SK-N-SH treated with all-trans-retinoic acid at 6 μM for 48 hours (cell line): ENCODE results near the gene ADRA2B.

Experiments
- ATAC-seq: fragments of 200-7000 bp; cut with Tn5 transposase; 3 replicates; pipeline ENCODE4 v1.9.1; 2020; ENCODE audit warnings: mild to moderate bottlenecking, moderate library complexity
- ARNTL ChIP-seq: fragments of 450-650 bp; formaldehyde crosslinking; IDR thresholded peaks from 2 replicates; pipeline ENCODE4 v1.5.0; 2020; ENCODE audit warnings: low read depth, mild to moderate bottlenecking, moderate library complexity, borderline replicate concordance
- BACH2 ChIP-seq: fragments of 250-450 bp; sonication (Bioruptor Pico); IDR thresholded peaks from 2 replicates; pipeline ENCODE4 v1.9.0; 2021; ENCODE audit warnings: mild to moderate bottlenecking, borderline replicate concordance
- CSDC2 ChIP-seq: fragments of 250-450 bp; sonication (Bioruptor Pico); IDR thresholded peaks from 2 replicates; pipeline ENCODE4 v1.5.0; 2020; ENCODE audit warnings: mild to moderate bottlenecking, moderate library complexity
- ESRRG ChIP-seq: fragments of 250-450 bp; sonication (Bioruptor Pico); IDR thresholded peaks from 2 replicates; pipeline ENCODE4 v1.6.1; 2021; ENCODE audit warnings: mild to moderate bottlenecking
- GLIS3 ChIP-seq: fragments of 250-450 bp; sonication (Bioruptor Pico); IDR thresholded peaks from 2 replicates; pipeline ENCODE4 v1.5.0; 2020; ENCODE audit warnings: mild to moderate bottlenecking, moderate library complexity
- ISL1 ChIP-seq: fragments of 250-450 bp; sonication (Bioruptor Pico); IDR thresholded peaks from 2 replicates; pipeline ENCODE4 v2.1.2; 2022; ENCODE audit warnings: mild to moderate bottlenecking, moderate library complexity
- OSR1 ChIP-seq: fragments of 250-450 bp; sonication (Bioruptor Pico); IDR thresholded peaks from 2 replicates; pipeline ENCODE4 v1.8.0; 2022; ENCODE audit warnings: moderate library complexity, mild to moderate bottlenecking, inconsistent platforms
- SNAI2 ChIP-seq: fragments of 250-450 bp; sonication (Bioruptor Pico); IDR thresholded peaks from 2 replicates; pipeline ENCODE4 v1.5.0; 2020; ENCODE audit warnings: mild to moderate bottlenecking, moderate library complexity
- TCF4 ChIP-seq: fragments of 250-450 bp; sonication (Bioruptor Pico); IDR thresholded peaks from 2 replicates; pipeline ENCODE4 v1.8.0; 2021; ENCODE audit warnings: mild to moderate bottlenecking, moderate library complexity, borderline replicate concordance
- TOX ChIP-seq: fragments of 250-450 bp; sonication (Bioruptor Pico); IDR thresholded peaks from 2 replicates; pipeline ENCODE4 v1.8.0; 2021; ENCODE audit warnings: mild to moderate bottlenecking, moderate library complexity, borderline replicate concordance
- ZC3H10 ChIP-seq: fragments of 250-450 bp; sonication (Bioruptor Pico); IDR thresholded peaks from 2 replicates; pipeline ENCODE4 v1.5.1; 2021; ENCODE audit warnings: mild to moderate bottlenecking, moderate library complexity
- ZFP3 ChIP-seq: fragments of 250-450 bp; sonication (Bioruptor Pico); IDR thresholded peaks from 2 replicates; pipeline ENCODE4 v1.5.0; 2020; ENCODE audit warnings: mild to moderate bottlenecking, moderate library complexity
- ZNF70 ChIP-seq: fragments of 450-650 bp; formaldehyde crosslinking; IDR thresholded peaks from 2 replicates; pipeline ENCODE4 v1.5.0; 2020; ENCODE audit warnings: mild to moderate bottlenecking, moderate library complexity
- ZNF8 ChIP-seq: fragments of 450-650 bp; formaldehyde crosslinking; IDR thresholded peaks from 2 replicates; pipeline ENCODE4 v1.5.0; 2020; ENCODE audit warnings: mild to moderate bottlenecking, moderate library complexity
- TF ChIP-seq, protein P1 (sequence below): fragments of 250-450 bp; sonication (Bioruptor Pico); IDR thresholded peaks from 2 replicates; pipeline ENCODE4 v1.5.1; 2020; ENCODE audit warnings: low read depth, mild to moderate bottlenecking, moderate library complexity
- TF ChIP-seq, protein P2 (sequence below): fragments of 250-450 bp; sonication (Bioruptor Pico); IDR thresholded peaks from 2 replicates; pipeline ENCODE4 v1.8.0; 2020; ENCODE audit warnings: mild to moderate bottlenecking, moderate library complexity, borderline replicate concordance
- TF ChIP-seq, protein P3 (sequence below): fragments of 250-450 bp; sonication (Bioruptor Pico); IDR thresholded peaks from 2 replicates; pipeline ENCODE4 v1.5.0; 2020; ENCODE audit warnings: mild to moderate bottlenecking, moderate library complexity
- TF ChIP-seq, protein P4 (sequence below): fragments of 250-450 bp; sonication (Bioruptor Pico); IDR thresholded peaks from 2 replicates; pipeline ENCODE4 v1.8.0; 2021; ENCODE audit warnings: low read depth, mild to moderate bottlenecking, moderate library complexity, borderline replicate concordance

The ADRA2B gene

DNA sequence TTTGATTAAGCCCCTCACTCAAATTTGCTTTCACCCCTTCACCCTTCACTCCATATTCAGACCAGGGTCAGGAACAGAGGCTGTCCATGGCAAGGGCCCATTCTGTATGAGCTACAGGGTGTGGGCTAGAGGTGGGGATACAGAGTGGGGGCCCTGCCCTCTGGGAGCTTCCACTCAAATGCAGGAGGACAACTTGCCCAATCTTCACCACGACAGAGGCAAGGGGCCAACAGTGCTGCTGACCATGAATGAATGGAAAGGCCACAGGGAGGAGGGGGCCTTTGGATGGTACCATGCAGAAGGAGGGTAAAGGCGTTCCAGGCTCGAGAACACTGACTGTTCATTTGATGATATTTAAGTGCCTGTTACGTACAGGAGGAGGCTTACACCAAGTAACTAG, 22.8 kb downstream of the ADRA2B start:
- no peak for ATAC-seq
- TF ChIP-seq TOX (CRISPR knock-in tag) (no peak), ISL1 (no peak), OSR1 (CRISPR knock-in tag) (no peak), ARNTL (CRISPR knock-in tag) (no peak), ZFP3 (CRISPR knock-in tag) (no peak), CSDC2 (CRISPR knock-in tag) (no peak)
- TF ChIP-seq, protein P1, sequence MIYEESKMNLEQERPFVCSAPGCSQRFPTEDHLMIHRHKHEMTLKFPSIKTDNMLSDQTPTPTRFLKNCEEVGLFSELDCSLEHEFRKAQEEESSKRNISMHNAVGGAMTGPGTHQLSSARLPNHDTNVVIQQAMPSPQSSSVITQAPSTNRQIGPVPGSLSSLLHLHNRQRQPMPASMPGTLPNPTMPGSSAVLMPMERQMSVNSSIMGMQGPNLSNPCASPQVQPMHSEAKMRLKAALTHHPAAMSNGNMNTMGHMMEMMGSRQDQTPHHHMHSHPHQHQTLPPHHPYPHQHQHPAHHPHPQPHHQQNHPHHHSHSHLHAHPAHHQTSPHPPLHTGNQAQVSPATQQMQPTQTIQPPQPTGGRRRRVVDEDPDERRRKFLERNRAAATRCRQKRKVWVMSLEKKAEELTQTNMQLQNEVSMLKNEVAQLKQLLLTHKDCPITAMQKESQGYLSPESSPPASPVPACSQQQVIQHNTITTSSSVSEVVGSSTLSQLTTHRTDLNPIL (CRISPR knock-in tag) = no peak

DNA sequence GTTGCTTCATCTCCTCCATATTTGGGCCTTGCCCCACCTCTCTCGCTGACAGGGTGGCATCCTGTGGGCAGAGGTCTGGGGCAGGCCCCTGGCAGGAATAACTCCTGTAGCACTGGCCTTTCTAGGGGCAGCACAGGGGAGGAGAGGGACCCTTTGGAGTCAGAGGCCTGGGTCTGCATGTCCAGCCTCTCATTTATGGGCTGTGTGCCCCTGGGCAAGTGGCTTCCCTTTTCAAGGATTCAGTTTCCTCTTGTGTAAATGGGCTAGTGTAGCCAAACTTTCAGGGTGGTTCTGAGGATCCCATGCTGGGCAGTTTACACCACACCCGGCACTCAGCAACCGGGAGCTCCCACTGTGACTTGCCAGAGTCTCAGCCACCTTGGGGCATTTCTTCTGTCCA, 23.4 kb downstream of the ADRA2B start:
- no peak for ATAC-seq

DNA sequence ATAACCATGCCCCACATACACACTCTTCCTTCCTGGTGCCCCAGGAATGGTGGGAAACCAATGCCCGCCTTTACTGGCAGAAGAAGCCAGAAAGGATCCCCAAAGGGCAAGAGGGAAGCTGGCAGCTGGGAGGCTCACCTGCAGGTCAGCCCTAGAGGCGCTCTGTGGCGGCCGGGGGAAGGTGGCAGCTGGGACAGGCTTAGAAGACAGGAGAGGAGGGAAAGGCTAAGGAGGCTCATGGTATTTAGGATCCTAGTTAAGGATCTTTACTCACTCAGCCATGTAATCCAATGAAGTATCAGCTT, 23.8 kb downstream of the ADRA2B start:
- ATAC-seq = no peak

More for the DNA sequence above, 23.4 kb downstream of the ADRA2B start:
- TF ChIP-seq ZC3H10 (CRISPR knock-in tag) (no peak), SNAI2 (CRISPR knock-in tag) (no peak), CSDC2 (CRISPR knock-in tag) (no peak), ZNF8 (CRISPR knock-in tag) (no peak)

DNA sequence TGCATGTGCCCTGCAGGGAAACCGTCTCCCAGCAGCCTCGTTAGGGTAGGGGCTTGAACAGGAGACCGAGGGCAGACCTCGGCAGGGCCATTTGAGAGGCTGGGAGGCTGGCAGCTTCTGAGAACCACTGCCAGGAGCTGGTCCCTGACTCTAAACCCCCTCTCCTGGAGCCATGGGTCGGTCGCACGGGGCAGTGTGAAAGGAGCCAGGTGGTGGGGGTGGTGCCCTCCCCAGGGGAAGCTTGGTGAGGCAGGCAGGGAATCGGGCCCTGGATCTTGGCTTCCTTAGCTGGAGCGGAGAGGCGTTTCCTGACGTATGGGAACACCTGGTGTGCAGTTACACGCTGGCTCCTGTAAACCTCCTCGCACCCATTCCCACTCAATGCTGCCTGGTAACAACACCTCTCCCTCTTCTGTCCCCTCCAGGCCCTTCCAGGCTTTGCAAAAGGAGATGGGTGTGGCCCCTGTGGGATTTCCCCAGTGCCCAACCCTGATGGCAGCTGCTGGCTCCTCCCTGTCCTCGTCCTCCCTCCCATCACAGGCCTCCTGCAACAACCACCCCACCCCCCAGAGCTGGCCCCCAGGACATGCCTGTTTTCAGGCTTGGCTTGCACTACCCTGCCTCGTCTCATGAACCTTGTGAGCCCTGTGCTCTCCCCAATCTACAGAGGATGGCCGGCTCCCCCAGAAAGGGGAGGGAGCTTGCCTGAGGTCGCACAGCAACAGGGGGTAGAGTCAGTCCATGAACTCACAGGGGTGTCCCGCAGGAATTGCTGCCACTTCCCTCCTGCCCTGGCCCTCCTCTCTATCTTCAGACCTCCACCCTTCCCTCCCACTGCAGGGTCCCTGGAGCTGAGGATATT, 24.4 kb downstream of the ADRA2B start:
- ATAC-seq = no peak; the same call in 2 of the 3 replicates
- TF ChIP-seq CSDC2 (CRISPR knock-in tag) = no peak
- no peak for TF ChIP-seq SNAI2 (CRISPR knock-in tag)
- TF ChIP-seq, protein P2, sequence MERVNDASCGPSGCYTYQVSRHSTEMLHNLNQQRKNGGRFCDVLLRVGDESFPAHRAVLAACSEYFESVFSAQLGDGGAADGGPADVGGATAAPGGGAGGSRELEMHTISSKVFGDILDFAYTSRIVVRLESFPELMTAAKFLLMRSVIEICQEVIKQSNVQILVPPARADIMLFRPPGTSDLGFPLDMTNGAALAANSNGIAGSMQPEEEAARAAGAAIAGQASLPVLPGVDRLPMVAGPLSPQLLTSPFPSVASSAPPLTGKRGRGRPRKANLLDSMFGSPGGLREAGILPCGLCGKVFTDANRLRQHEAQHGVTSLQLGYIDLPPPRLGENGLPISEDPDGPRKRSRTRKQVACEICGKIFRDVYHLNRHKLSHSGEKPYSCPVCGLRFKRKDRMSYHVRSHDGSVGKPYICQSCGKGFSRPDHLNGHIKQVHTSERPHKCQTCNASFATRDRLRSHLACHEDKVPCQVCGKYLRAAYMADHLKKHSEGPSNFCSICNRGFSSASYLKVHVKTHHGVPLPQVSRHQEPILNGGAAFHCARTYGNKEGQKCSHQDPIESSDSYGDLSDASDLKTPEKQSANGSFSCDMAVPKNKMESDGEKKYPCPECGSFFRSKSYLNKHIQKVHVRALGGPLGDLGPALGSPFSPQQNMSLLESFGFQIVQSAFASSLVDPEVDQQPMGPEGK (CRISPR knock-in tag) = no peak
- no peak for TF ChIP-seq ISL1
- TF ChIP-seq, protein P3, sequence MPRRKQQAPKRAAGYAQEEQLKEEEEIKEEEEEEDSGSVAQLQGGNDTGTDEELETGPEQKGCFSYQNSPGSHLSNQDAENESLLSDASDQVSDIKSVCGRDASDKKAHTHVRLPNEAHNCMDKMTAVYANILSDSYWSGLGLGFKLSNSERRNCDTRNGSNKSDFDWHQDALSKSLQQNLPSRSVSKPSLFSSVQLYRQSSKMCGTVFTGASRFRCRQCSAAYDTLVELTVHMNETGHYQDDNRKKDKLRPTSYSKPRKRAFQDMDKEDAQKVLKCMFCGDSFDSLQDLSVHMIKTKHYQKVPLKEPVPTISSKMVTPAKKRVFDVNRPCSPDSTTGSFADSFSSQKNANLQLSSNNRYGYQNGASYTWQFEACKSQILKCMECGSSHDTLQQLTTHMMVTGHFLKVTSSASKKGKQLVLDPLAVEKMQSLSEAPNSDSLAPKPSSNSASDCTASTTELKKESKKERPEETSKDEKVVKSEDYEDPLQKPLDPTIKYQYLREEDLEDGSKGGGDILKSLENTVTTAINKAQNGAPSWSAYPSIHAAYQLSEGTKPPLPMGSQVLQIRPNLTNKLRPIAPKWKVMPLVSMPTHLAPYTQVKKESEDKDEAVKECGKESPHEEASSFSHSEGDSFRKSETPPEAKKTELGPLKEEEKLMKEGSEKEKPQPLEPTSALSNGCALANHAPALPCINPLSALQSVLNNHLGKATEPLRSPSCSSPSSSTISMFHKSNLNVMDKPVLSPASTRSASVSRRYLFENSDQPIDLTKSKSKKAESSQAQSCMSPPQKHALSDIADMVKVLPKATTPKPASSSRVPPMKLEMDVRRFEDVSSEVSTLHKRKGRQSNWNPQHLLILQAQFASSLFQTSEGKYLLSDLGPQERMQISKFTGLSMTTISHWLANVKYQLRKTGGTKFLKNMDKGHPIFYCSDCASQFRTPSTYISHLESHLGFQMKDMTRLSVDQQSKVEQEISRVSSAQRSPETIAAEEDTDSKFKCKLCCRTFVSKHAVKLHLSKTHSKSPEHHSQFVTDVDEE (CRISPR knock-in tag) = no peak
- TF ChIP-seq ESRRG (CRISPR knock-in tag) = no peak
- no peak for TF ChIP-seq ARNTL (CRISPR knock-in tag)
- TF ChIP-seq, protein P4, sequence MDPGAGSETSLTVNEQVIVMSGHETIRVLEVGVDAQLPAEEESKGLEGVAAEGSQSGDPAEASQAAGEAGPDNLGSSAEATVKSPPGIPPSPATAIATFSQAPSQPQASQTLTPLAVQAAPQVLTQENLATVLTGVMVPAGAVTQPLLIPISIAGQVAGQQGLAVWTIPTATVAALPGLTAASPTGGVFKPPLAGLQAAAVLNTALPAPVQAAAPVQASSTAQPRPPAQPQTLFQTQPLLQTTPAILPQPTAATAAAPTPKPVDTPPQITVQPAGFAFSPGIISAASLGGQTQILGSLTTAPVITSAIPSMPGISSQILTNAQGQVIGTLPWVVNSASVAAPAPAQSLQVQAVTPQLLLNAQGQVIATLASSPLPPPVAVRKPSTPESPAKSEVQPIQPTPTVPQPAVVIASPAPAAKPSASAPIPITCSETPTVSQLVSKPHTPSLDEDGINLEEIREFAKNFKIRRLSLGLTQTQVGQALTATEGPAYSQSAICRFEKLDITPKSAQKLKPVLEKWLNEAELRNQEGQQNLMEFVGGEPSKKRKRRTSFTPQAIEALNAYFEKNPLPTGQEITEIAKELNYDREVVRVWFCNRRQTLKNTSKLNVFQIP (CRISPR knock-in tag) = no peak
- no peak for TF ChIP-seq ZFP3 (CRISPR knock-in tag)
- TF ChIP-seq TCF4 = no peak
- no peak for TF ChIP-seq ZNF70 (CRISPR knock-in tag)

More for the DNA sequence above, 23.8 kb downstream of the ADRA2B start:
- TF ChIP-seq ISL1 = no peak

DNA sequence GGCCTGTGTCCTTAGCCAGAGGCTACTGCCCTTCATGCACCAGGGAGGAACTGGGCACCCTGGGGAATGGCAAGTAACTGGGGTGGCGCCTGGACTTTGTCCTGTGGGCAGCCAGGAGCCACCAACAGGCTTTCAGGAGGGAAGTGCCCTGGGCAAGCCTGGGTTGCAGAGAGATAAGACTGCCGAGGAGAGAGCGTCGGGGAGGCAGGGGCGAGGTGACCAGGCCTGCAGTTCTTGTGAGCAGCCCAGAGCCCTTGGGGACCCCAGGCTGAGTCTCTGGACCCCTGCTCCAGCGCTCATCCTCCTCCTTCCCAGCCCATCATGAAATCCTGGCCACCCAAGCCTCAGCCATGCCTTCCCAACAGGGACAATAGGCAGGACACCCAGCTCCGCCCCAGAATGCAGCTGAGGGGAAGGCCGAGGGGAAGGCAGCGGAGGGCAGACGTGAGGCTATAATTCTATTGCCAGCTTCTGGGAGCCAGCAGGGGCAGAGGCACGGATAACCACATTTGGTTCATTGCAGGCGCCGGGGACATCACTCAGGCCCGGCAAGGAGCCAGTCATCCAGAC, 25.1 kb downstream of the ADRA2B start:
- ATAC-seq = no peak
- no peak for TF ChIP-seq OSR1 (CRISPR knock-in tag)
- no peak for TF ChIP-seq GLIS3 (CRISPR knock-in tag)
- no peak for TF ChIP-seq ZC3H10 (CRISPR knock-in tag)
- TF ChIP-seq, protein P4 (CRISPR knock-in tag) = no peak
- no peak for TF ChIP-seq TOX (CRISPR knock-in tag)
- TF ChIP-seq, protein P3 (CRISPR knock-in tag) = no peak
- no peak for TF ChIP-seq ZNF8 (CRISPR knock-in tag)
- TF ChIP-seq ARNTL (CRISPR knock-in tag) = no peak
- TF ChIP-seq BACH2 (CRISPR knock-in tag) = no peak
